Loucy (cell line): Measurements from ENCODE around the gene RND2.

ENCODE experiments used
- H2AFZ ChIP-seq: fragments of 200-600 bp; sonication (generic); 2 replicates; pipeline ENCODE4 v1.6.0; 2016; ENCODE audit warnings: antibody characterized with exemption, mild to moderate bottlenecking, low read length, moderate library complexity
- H3F3A ChIP-seq: fragments of 200-600 bp; 2 replicates; pipeline ENCODE4 v1.6.0; 2016; ENCODE audit warnings: antibody characterized with exemption, low read depth, mild to moderate bottlenecking
- H3K27me3 ChIP-seq: fragments of 200-600 bp; sonication (generic); 2 replicates; pipeline ENCODE4 v1.6.1; 2014; ENCODE audit warnings: low read length, mild to moderate bottlenecking; ENCODE audit not compliant: insufficient read depth, poor library complexity, severe bottlenecking
- H3K36me3 ChIP-seq: fragments of 200-600 bp; sonication (generic); 2 replicates; pipeline ENCODE4 v1.6.1; 2016; ENCODE audit warnings: low read length; ENCODE audit not compliant: insufficient read depth
- H3K4me1 ChIP-seq: fragments of 200-600 bp; sonication (generic); 2 replicates; pipeline ENCODE4 v1.5.1; 2014; ENCODE audit warnings: low read length, mild to moderate bottlenecking; ENCODE audit not compliant: insufficient read depth, poor library complexity, severe bottlenecking
- H3K4me2 ChIP-seq: fragments of 200-600 bp; sonication (generic); 2 replicates; pipeline ENCODE4 v1.6.0; 2014; ENCODE audit warnings: antibody characterized with exemption, low read length, low read depth, mild to moderate bottlenecking; ENCODE audit not compliant: poor library complexity, severe bottlenecking
- H3K4me3 ChIP-seq: fragments of 200-600 bp; sonication (generic); 2 replicates; pipeline ENCODE4 v1.5.1; 2014; ENCODE audit warnings: low read length, mild to moderate bottlenecking, mixed read lengths; ENCODE audit not compliant: poor library complexity, severe bottlenecking
- H3K79me2 ChIP-seq: fragments of 200-600 bp; sonication (generic); 2 replicates; pipeline ENCODE4 v1.6.1; 2014; ENCODE audit warnings: low read length; ENCODE audit not compliant: insufficient read depth
- H3K9ac ChIP-seq: fragments of 200-600 bp; sonication (generic); 2 replicates; pipeline ENCODE4 v1.6.0; 2014; ENCODE audit warnings: mild to moderate bottlenecking, low read depth, low read length, moderate library complexity; ENCODE audit not compliant: poor library complexity, severe bottlenecking
- H3K9me2 ChIP-seq: fragments of 200-600 bp; sonication (generic); replicated peaks from 2 replicates; pipeline ENCODE4 v1.6.1; 2016; ENCODE audit warnings: low read depth, low read length, mixed read lengths
- H3K9me3 ChIP-seq: fragments of 200-600 bp; sonication (generic); 2 replicates; pipeline ENCODE4 v1.6.1; 2014; ENCODE audit warnings: mild to moderate bottlenecking, antibody characterized with exemption, low read length, low read depth; ENCODE audit not compliant: insufficient read depth
- H4K20me1 ChIP-seq: fragments of 200-600 bp; sonication (generic); 2 replicates; pipeline ENCODE4 v1.6.0; 2014; ENCODE audit warnings: antibody characterized with exemption, low read length, mild to moderate bottlenecking; ENCODE audit not compliant: insufficient read depth, poor library complexity, severe bottlenecking
- CTCF ChIP-seq: fragments of 200-600 bp; sonication (generic); conservative IDR thresholded peaks from 2 replicates; pipeline ENCODE4 v1.5.1; 2014; ENCODE audit warnings: mild to moderate bottlenecking, antibody characterized with exemption, low read length
- EZH2phosphoT487 ChIP-seq: fragments of 200-600 bp; IDR thresholded peaks from 2 replicates; pipeline ENCODE4 v1.6.1; 2018; ENCODE audit warnings: antibody characterized with exemption, mild to moderate bottlenecking, moderate library complexity, borderline replicate concordance

Gene RND2

GRCh38 chr17:42982266-42982665, 42.8 kb upstream of the RND2 start:
- peak overlapping the region; percentile 94 for H3K4me2 ChIP-seq
- no peaks in the 10 kb centered on the region for H3K9me3 ChIP-seq
- TF ChIP-seq CTCF: no peak
- TF ChIP-seq EZH2phosphoT487: no peak
- peaks cover 9% of the 10 kb centered on the region; the same call in 1 of the 2 replicates for H3K36me3 ChIP-seq
- peaks cover 68% of the 10 kb centered on the region for H3K79me2 ChIP-seq
- H4K20me1 ChIP-seq: peaks cover 21% of the 10 kb centered on the region
- no peaks in the 10 kb centered on the region for H3K27me3 ChIP-seq
- no peak overlapping the region for H2AFZ ChIP-seq
- H3K4me1 ChIP-seq: peaks cover 42% of the 10 kb centered on the region
- no peaks in the 10 kb centered on the region for H3K9me2 ChIP-seq
- H3K9ac ChIP-seq: peak overlapping the region; percentile 92
- H3F3A ChIP-seq: no peaks in the 10 kb centered on the region
- H3K4me3 ChIP-seq: peak overlapping the region; percentile 84

DNA sequence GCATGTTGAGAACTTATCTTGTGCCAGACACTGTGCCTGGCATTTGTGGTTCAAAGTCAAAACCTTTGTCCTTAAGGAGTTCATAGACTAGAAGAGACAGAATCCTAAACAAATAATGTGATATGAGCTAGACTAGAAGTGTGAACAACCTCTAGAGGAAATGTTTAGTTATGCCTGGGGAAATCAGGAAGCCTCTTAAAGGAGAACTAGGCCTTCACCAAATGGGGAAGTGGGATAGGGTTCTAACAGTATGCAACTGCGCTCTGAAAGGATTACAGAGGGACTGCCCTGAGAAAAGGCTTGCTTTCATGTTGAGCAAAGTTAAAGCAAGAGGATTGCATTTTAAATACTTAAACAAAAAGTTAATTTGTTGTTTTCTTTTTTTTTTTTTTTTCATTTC, 39.8 kb upstream of the RND2 start:
- H3K4me2 ChIP-seq: peak overlapping the region; percentile 94
- no peaks in the 10 kb centered on the region for H3F3A ChIP-seq
- peaks cover 37% of the 10 kb centered on the region; the same call in 1 of the 2 replicates for H3K36me3 ChIP-seq
- peak overlapping the region; percentile 50 for H3K4me3 ChIP-seq
- H3K27me3 ChIP-seq: no peaks in the 10 kb centered on the region
- peaks cover 59% of the 10 kb centered on the region for H3K79me2 ChIP-seq
- H3K9me3 ChIP-seq: no peaks in the 10 kb centered on the region
- H3K9me2 ChIP-seq: no peaks in the 10 kb centered on the region
- no peak overlapping the region for H2AFZ ChIP-seq
- H3K4me1 ChIP-seq: peaks cover 31% of the 10 kb centered on the region
- no peak for TF ChIP-seq CTCF
- no peak for TF ChIP-seq EZH2phosphoT487
- peaks cover 21% of the 10 kb centered on the region for H4K20me1 ChIP-seq
- peak overlapping the region; percentile 48 for H3K9ac ChIP-seq

DNA sequence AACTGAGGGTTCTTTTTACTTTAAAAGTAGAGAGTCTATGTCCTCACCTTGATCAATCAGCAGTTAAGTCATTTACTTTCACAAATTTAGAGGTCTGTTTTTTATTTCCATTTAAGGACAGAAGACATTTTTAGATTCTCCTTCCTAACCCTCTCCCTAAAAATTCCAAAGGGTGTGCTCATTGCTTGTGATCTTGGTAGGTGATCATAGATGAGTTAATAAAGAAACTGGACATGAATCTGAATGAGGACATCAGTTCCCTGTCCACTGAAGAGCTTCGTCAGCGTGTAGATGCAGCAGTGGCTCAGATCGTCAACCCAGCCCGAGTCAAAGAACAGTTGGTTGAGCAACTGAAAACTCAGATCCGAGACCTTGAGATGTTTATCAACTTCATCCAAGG, 35.9 kb upstream of the RND2 start:
- Histone ChIP-seq H3K9ac (no peak overlapping the region), H3K9me3 (no peaks in the 10 kb centered on the region), H3K36me3 (peaks cover 62% of the 10 kb centered on the region; the same call in 1 of the 2 replicates), H3K4me2 (no peak overlapping the region), H2AFZ (no peak overlapping the region), H4K20me1 (peaks cover 4% of the 10 kb centered on the region), H3K27me3 (no peaks in the 10 kb centered on the region), H3K4me1 (peaks cover 15% of the 10 kb centered on the region), H3F3A (no peaks in the 10 kb centered on the region), H3K4me3 (no peak overlapping the region), H3K79me2 (peaks cover 22% of the 10 kb centered on the region), H3K9me2 (no peaks in the 10 kb centered on the region)
- TF ChIP-seq CTCF (no peak), EZH2phosphoT487 (no peak)
